Thyroid gland (tissue), 4 donors: ENCODE measurements around the gene CCIN.

ENCODE experiments used
- CTCF ChIP-seq, 6 experiments: fragments of 200-600 bp in 3 of 6; fragments of 450-650 bp in 3 of 6; sonication (generic) in 3 of 6; IDR thresholded peaks; one replicate each; pipeline ENCODE4 v1.5.1; 2016 to 2019; ENCODE audit warnings: antibody characterized with exemption in 6 of 6, mild to moderate bottlenecking in 2 of 6, inconsistent platforms in 1 of 6, moderate library complexity in 1 of 6
- POLR2A ChIP-seq, 2 donors: fragments of 450-650 bp; IDR thresholded peaks; one replicate each; pipeline ENCODE4 v1.6.1; 2017; ENCODE audit warnings: antibody characterized with exemption in 2 of 2, mild to moderate bottlenecking in 2 of 2, moderate library complexity in 1 of 2

DNA sequence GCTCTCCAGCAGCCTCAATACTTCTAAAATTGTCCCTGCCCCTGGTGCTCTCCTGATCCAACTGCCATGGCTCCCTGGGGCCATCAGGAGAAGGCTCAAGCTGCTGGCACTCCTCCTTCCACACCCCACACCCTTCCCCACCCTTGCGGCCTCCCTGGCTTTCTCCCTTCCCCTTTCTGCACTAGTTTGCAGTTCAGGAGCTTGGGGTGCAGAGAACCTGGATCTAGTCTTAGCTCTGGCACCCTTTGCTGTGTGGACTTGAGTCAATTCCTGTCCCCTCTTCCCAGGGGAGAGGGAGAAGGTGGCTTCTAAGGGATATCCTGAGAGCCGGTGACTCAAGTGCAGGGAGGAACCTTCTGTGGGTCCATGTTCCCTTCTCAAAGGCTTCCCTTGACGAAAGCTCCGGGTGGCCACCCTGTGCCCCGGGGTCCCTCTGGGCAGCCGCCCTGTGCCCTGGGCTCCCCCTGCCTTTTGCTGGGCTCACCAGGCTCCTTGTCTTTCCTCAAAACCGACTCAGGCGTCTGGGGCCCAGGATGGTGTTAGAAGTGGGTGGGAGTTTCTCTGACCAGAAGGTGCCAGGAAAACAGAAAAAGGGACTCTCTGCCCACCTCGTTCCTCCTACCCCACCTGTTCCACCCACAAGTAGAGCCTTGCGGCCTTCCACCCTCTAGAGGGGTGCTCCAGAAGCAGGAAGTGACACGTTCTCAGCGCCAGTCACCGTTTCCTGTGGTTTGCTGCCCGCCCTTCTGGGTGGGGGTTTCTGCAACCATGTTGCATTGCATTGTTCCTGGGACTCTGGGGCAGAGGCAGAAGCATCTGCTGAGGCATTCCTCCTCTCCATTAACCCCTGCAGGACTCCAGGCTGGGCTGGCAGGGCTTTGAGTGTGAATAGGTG is 17.6 kb upstream of the CCIN start:
- no peak for TF ChIP-seq POLR2A (IDR thresholded peaks at IDR 0.05)
- no peak for TF ChIP-seq CTCF (IDR thresholded peaks at IDR 0.05)
